K562 (cell line): ENCODE results near the gene DIPK1B. TPM values are rescaled to one million over a fixed set of nuclear protein-coding genes. Genes with fewer than 3 reads are reported as not detected.

Source experiments
- CXXC5 ChIP-seq: fragments of 250-450 bp; sonication (Bioruptor Pico); IDR thresholded peaks from 2 replicates; pipeline ENCODE4 v1.8.0; 2022; ENCODE audit warnings: inconsistent platforms, mild to moderate bottlenecking, moderate library complexity
- ETV1 ChIP-seq: fragments of 450-650 bp; conservative IDR thresholded peaks from 2 replicates; pipeline ENCODE4 v1.6.1; 2016; ENCODE audit warnings: missing genetic modification characterization, control low read depth, low read depth, missing compliant biosample characterization
- HCFC1 ChIP-seq: IDR thresholded peaks from 2 replicates; pipeline ENCODE4 v1.6.1; 2012; ENCODE audit warnings: low read depth, low read length, improper control_type of control experiment
- HMBOX1 ChIP-seq: sonication (generic); IDR thresholded peaks from 2 replicates; pipeline ENCODE4 v1.6.1; 2016
- MAFG ChIP-seq: fragments of 450-650 bp; conservative IDR thresholded peaks from 2 replicates; pipeline ENCODE4 v1.6.1; 2016; ENCODE audit warnings: missing genetic modification characterization, missing compliant biosample characterization
- NRF1 ChIP-seq, 2 experiments: fragments of 450-650 bp; IDR thresholded peaks in 1 of 2; conservative IDR thresholded peaks in 1 of 2; 2 replicates each; pipeline ENCODE4 v1.6.1; 2014; ENCODE audit warnings: mild to moderate bottlenecking in 2 of 2
- POLR3G ChIP-seq: IDR thresholded peaks from 2 replicates; pipeline ENCODE4 v1.6.1; 2011; ENCODE audit not compliant: insufficient read length, insufficient replicate concordance; ENCODE audit errors: extremely low read depth
- RUNX1 ChIP-seq: sonication (generic); IDR thresholded peaks from 2 replicates; pipeline ENCODE4 v1.6.1; 2016; ENCODE audit warnings: antibody characterized with exemption, low read depth
- SP2 ChIP-seq: IDR thresholded peaks from 2 replicates; pipeline ENCODE4 v1.6.1; 2011; ENCODE audit warnings: mild to moderate bottlenecking, low read depth, low read length, moderate library complexity; ENCODE audit not compliant: poor library complexity, severe bottlenecking; ENCODE audit errors: extremely low read depth
- TAF15 ChIP-seq: fragments of 200-400 bp; formaldehyde crosslinking; IDR thresholded peaks from 2 replicates; pipeline ENCODE4 v1.6.1; 2017; ENCODE audit warnings: mild to moderate bottlenecking, low read depth, low read length, moderate library complexity
- TEAD4 ChIP-seq, 2 experiments: sonication (generic) in 1 of 2; formaldehyde crosslinking in 1 of 2; IDR thresholded peaks; 2 replicates each; pipeline versions ENCODE4 v1.6.1 to v1.8.0; 2012 to 2022; ENCODE audit warnings: borderline replicate concordance in 1 of 2, inconsistent platforms in 1 of 2, low read length in 1 of 2, mild to moderate bottlenecking in 1 of 2, missing genetic modification reagents in 1 of 2
- U2AF1 ChIP-seq: fragments of 200-400 bp; formaldehyde crosslinking; optimal IDR thresholded peaks from 2 replicates; pipeline ENCODE3; 2017; ENCODE audit warnings: mild to moderate bottlenecking, low read depth, low read length, moderate library complexity
- YBX1 ChIP-seq: fragments of 450-650 bp; IDR thresholded peaks from 2 replicates; pipeline ENCODE4 v1.7.1; 2016; ENCODE audit warnings: mild to moderate bottlenecking
- ZBTB8A ChIP-seq: fragments of 450-650 bp; IDR thresholded peaks from 2 replicates; pipeline ENCODE4 v1.6.1; 2018; ENCODE audit warnings: mild to moderate bottlenecking, moderate library complexity; ENCODE audit not compliant: partially characterized antibody
- ZNF184 ChIP-seq: sonication (generic); formaldehyde crosslinking; IDR thresholded peaks from 2 replicates; pipeline ENCODE4 v1.5.0; 2020; ENCODE audit warnings: missing genetic modification reagents
- ZNF318 ChIP-seq, 2 experiments: fragments of 450-650 bp; IDR thresholded peaks; 2 replicates each; pipeline ENCODE4 v1.6.1; 2016; ENCODE audit warnings: mild to moderate bottlenecking in 2 of 2, borderline replicate concordance in 1 of 2, low read depth in 1 of 2, moderate library complexity in 1 of 2
- polyA plus RNA-seq, 8 experiments: library from polyadenylated mRNA; depleted of rRNA in 4 of 8; stranded (reverse) in 5 of 8; unstranded in 3 of 8; fragments of >200 nt; fragmentation: Nextera tagmentation in 2 of 8; fragmentation: Illumina TruSeq in 1 of 8; extraction: Ambion mirVana in 2 of 8; extraction: Trizol in 1 of 8; gene quantifications; 2 replicates each; pipeline versions ENCODE4 v1.2.1 to v1.2.3, GENCODE V29; 2011 to 2014; ENCODE audit warnings: inconsistent platforms in 1 of 8, missing spikeins in 1 of 8
- total RNA-seq, 7 experiments: library from RNA; depleted of rRNA in 6 of 7; stranded (reverse); fragments of >200 nt in 6 of 7; fragmentation: Illumina TruSeq in 2 of 7; extraction: Trizol in 2 of 7; gene quantifications; 2 replicates each; pipeline versions ENCODE4 v1.2.1 to v1.2.3, GENCODE V29; 2011 to 2021; ENCODE audit warnings: low replicate concordance in 1 of 7

Gene DIPK1B
- total and polyA plus RNA-seq, 9 of the 15 experiments (the other 6 are each of a cell fraction or from before 2014, with no cell fraction given) = 0.08 to 22.3 (median 5.9) TPM

- TF ChIP-seq TEAD4 (IDR thresholded peaks at IDR 0.05; ENCODE audit: low read length) (no peak), TEAD4 (CRISPR knock-in tag; IDR thresholded peaks at IDR 0.05; ENCODE audit: borderline replicate concordance) (no peak), U2AF1 (no peak), YBX1 (no peak), NRF1 (conservative IDR thresholded peaks at IDR 0.05 in 1 of 2, IDR thresholded peaks at IDR 0.05 in 1 of 2) (no peak), CXXC5 (no peak), ZBTB8A (no peak), SP2 (peak; percentile 14), ZNF318 (IDR thresholded peaks at IDR 0.05; ENCODE audit: borderline replicate concordance in 1 of 2, low read depth in 1 of 2) (no peak), MAFG (no peak), RUNX1 (0 out of 2 replicates have a peak, but pooled peaks have one; percentile 77), HCFC1 (no peak), POLR3G (no peak), ZNF184 (no peak), HMBOX1 (no peak), TAF15 (peak; percentile 93), ETV1 (tag) (no peak)
Observed at GRCh38 chr9:136673975-136674785, 38.2 kb upstream of the DIPK1B start (continued).
